Glutamatergic neuron (in vitro differentiated cells): ENCODE data around the gene NEDD4. TPM values are rescaled to one million over a fixed set of nuclear protein-coding genes. Genes with fewer than 3 reads are reported as not detected.

Experiments used
- DNase-seq: peaks from one replicate; pipeline ENCODE4 v3.0.0; 2022
- H3K27ac Mint-ChIP-seq: one replicate; pipeline ENCODE4 v1.8.0; 2020; ENCODE audit warnings: mild to moderate bottlenecking, mixed read lengths, inconsistent platforms; ENCODE audit not compliant: unreplicated experiment
- H3K27me3 Mint-ChIP-seq: one replicate; pipeline ENCODE4 v1.8.0; 2020; ENCODE audit warnings: mild to moderate bottlenecking, moderate library complexity, mixed read lengths, inconsistent platforms; ENCODE audit not compliant: unreplicated experiment
- H3K36me3 Mint-ChIP-seq: one replicate; pipeline ENCODE4 v1.8.0; 2020; ENCODE audit warnings: mild to moderate bottlenecking, mixed read lengths, inconsistent platforms; ENCODE audit not compliant: unreplicated experiment
- H3K4me1 Mint-ChIP-seq: one replicate; pipeline ENCODE4 v1.8.0; 2020; ENCODE audit warnings: mild to moderate bottlenecking, low read depth, mixed read lengths, inconsistent platforms; ENCODE audit not compliant: unreplicated experiment
- H3K4me3 Mint-ChIP-seq: one replicate; pipeline ENCODE4 v1.8.0; 2020; ENCODE audit warnings: mild to moderate bottlenecking, mixed read lengths, inconsistent platforms; ENCODE audit not compliant: unreplicated experiment
- H3K9me3 Mint-ChIP-seq: one replicate; pipeline ENCODE4 v1.8.0; 2020; ENCODE audit warnings: mild to moderate bottlenecking, moderate library complexity, mixed read lengths, inconsistent platforms; ENCODE audit not compliant: unreplicated experiment
- total RNA-seq: library from RNA; stranded (reverse); fragmentation: NEBNext Ultra II Directional; extraction: Animal tissue kit (Norgen Biotek cat#: 25700); gene quantifications from one replicate; pipeline ENCODE4 v1.2.1, GENCODE V29; 2021; ENCODE audit not compliant: unreplicated experiment
- TF ChIP-seq, protein P1 (sequence below): fragments of 200-600 bp; sonication (generic); IDR thresholded peaks from one replicate; pipeline ENCODE4 v1.5.0; 2021; ENCODE audit not compliant: partially characterized antibody, unreplicated experiment

The NEDD4 gene
- total RNA-seq, 1 donor from 2014 or later, result 3.7 TPM

DNA sequence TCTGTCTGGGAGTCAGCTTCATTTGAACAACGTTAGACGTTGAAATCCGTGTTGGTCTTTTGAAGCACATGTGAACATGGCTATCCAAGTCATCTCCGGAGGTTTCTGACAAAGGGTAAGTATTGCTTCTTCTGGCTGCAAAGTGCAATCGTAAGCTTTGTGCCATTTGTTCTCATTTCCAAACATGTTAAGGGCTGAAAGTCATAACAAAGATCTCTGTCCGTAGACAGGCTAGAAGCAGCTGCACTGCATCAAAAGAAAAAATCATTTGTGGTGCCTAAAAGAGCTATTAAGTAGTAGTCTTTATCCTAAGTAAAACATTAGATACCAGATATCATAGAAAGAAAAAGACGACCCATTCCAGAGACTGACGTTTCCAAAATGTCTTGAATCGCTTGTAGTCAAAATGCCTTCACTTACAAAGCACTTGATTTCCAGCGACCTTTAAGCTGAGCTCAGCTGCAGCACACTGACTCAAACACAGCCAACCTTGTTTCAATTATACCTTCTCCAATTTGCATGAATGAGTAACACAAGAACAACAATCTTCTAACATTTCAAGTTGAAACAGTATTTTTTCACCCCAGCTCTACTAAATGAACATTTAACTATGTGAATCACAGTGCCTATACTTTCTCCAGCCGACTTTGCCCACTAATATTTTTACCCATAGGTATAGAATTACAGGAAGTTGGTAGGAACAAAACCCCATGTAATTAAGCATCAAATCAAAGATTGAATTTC is 76.6 kb downstream of the NEDD4 start:
- peaks cover 2% of the 10 kb centered on the region for H3K27me3 Mint-ChIP-seq
- no peaks in the 10 kb centered on the region for H3K9me3 Mint-ChIP-seq
- no peaks in the 10 kb centered on the region for H3K36me3 Mint-ChIP-seq
- H3K4me1 Mint-ChIP-seq, result no peaks in the 10 kb centered on the region
- no peak overlapping the region for H3K4me3 Mint-ChIP-seq
- TF ChIP-seq, protein P1, sequence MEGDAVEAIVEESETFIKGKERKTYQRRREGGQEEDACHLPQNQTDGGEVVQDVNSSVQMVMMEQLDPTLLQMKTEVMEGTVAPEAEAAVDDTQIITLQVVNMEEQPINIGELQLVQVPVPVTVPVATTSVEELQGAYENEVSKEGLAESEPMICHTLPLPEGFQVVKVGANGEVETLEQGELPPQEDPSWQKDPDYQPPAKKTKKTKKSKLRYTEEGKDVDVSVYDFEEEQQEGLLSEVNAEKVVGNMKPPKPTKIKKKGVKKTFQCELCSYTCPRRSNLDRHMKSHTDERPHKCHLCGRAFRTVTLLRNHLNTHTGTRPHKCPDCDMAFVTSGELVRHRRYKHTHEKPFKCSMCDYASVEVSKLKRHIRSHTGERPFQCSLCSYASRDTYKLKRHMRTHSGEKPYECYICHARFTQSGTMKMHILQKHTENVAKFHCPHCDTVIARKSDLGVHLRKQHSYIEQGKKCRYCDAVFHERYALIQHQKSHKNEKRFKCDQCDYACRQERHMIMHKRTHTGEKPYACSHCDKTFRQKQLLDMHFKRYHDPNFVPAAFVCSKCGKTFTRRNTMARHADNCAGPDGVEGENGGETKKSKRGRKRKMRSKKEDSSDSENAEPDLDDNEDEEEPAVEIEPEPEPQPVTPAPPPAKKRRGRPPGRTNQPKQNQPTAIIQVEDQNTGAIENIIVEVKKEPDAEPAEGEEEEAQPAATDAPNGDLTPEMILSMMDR, result no peak
- H3K27ac Mint-ChIP-seq, result no peak overlapping the region
- DNase-seq, result no peak

DNA sequence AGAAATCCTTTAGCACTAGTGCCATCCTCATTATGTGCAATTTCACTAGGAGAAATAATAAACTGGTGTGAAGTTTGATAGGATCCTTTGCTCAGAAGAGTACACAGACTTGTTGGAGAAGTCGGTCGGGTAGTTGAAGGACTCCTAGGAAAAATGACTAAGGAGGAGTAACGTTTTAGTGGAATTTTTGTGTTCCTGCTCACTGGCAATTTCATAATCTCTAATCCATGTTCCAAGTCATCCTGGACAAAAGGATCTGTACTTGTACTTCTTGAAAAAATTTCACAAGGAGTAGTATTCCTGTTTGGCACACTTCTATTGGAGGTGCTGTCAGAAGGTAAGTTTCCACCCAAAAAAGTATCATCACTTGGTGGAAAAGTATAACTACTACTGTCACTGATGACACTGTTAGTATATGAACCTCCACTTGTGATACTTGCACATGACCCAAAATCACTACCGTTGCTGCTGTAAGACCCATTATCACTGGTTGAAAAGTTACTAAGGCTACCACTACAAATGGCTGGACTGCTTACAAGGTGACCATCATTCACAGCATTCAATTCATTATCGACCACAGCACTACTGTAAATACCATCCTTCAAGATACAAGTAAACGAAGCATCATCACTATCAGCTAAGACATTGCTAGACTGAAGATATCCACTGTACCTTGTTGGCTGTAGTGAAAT is 77.4 kb downstream of the NEDD4 start:
- H3K27me3 Mint-ChIP-seq, result peaks cover 2% of the 10 kb centered on the region
- H3K36me3 Mint-ChIP-seq, result no peaks in the 10 kb centered on the region
- H3K4me3 Mint-ChIP-seq, result no peak overlapping the region
- H3K27ac Mint-ChIP-seq, result no peak overlapping the region
- no peaks in the 10 kb centered on the region for H3K9me3 Mint-ChIP-seq
- no peaks in the 10 kb centered on the region for H3K4me1 Mint-ChIP-seq
- TF ChIP-seq, protein P1, result no peak
- DNase-seq, result no peak

DNA sequence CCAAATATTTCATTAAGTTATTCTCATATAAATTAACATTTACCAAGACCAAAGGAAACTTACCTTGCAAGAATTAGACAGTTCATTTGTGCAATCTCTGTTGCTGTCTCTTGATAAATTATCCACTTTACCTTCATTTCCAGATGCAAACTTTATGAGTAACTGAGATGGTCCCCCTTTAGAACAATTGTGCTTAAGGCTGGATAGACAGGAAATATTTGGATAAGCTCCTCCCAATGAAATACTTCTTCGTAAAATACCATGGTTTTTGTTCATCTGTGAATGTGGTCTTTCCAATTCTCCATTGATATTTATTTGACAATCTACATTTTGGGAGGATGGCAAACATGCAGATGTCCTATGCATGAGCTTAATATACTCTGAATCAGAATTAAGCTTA is 78.2 kb downstream of the NEDD4 start:
- Mint-ChIP-seq H3K27me3 (peaks cover 2% of the 10 kb centered on the region), H3K4me1 (no peaks in the 10 kb centered on the region), H3K36me3 (no peaks in the 10 kb centered on the region), H3K4me3 (no peak overlapping the region), H3K27ac (no peak overlapping the region), H3K9me3 (no peaks in the 10 kb centered on the region)
- TF ChIP-seq, protein P1, result no peak
- DNase-seq, result no peak

DNA sequence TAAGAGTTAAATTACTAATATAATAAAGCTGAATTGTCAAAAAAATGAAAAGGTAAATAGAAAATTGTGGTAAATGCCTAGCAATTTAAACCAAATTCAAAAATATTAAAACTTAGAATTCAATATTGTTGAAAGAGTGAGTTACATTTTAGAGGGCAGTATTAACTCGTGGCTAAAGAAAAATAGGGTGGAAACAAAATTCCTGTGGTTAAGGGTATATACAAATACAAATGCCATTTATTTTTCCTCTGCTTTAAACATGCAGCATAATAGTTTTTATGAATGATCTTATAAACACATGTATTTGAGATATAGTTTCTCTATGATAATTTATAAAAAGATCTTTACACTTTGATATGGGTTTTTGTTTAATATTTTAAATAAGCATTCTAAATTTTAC is 79.0 kb downstream of the NEDD4 start:
- DNase-seq, result no peak
- Mint-ChIP-seq H3K4me1 (no peaks in the 10 kb centered on the region), H3K27ac (no peak overlapping the region), H3K27me3 (peaks cover 2% of the 10 kb centered on the region), H3K36me3 (no peaks in the 10 kb centered on the region), H3K4me3 (no peak overlapping the region), H3K9me3 (no peaks in the 10 kb centered on the region)
- TF ChIP-seq, protein P1, result no peak

DNA sequence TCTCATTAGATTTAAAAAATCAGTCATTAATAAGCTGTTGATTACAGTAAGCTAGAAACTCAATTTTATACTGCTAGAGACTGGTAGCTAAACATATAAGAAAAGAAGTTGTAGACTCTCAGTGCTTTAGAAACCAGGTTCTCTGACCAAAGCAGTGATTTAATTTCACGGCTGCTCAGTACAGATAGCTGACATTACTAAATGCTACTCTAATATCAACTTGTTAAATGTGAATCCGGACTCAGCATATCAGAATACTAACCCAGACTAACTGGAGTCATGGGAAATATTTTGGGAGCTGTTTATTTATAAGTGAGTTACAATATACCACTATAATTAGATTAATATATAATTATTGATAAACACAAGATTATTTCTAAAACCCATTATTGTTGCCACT is 80.4 kb downstream of the NEDD4 start:
- Mint-ChIP-seq H3K4me3 (no peak overlapping the region), H3K4me1 (no peaks in the 10 kb centered on the region), H3K27ac (no peak overlapping the region), H3K27me3 (peaks cover 2% of the 10 kb centered on the region), H3K36me3 (no peaks in the 10 kb centered on the region), H3K9me3 (no peaks in the 10 kb centered on the region)
- TF ChIP-seq, protein P1, result no peak
- no peak for DNase-seq
